Thyroid gland (tissue), 4 donors: ENCODE results near the gene GPR156.

Experiments
- POLR2A ChIP-seq, 2 donors: fragments of 450-650 bp; IDR thresholded peaks; one replicate each; pipeline ENCODE4 v1.6.1; 2017; ENCODE audit warnings: antibody characterized with exemption in 2 of 2, mild to moderate bottlenecking in 2 of 2, moderate library complexity in 1 of 2
- TF ChIP-seq, protein P1 (sequence below), 6 experiments: fragments of 200-600 bp in 3 of 6; fragments of 450-650 bp in 3 of 6; sonication (generic) in 3 of 6; IDR thresholded peaks; one replicate each; pipeline ENCODE4 v1.5.1; 2016 to 2019; ENCODE audit warnings: antibody characterized with exemption in 6 of 6, mild to moderate bottlenecking in 2 of 6, inconsistent platforms in 1 of 6, moderate library complexity in 1 of 6

DNA sequence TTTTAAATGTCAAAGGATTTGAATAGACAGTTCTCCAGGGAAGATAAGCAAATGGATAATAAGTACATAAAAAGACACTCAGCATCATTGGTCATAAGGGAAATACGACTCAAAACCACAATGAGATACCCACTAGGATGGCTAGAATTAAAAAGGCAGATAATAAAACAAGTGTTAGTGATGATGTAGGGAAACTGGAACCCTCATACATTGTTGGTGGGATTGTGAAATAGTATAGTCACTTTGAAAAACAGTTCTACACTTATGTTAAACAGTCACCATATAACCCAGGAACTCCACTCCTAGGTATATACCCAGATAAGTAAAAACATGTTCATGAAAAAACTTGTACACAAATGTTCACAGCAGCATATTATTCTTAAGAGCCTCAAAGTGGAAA, 72.5 kb downstream of the GPR156 start:
- TF ChIP-seq, protein P1, sequence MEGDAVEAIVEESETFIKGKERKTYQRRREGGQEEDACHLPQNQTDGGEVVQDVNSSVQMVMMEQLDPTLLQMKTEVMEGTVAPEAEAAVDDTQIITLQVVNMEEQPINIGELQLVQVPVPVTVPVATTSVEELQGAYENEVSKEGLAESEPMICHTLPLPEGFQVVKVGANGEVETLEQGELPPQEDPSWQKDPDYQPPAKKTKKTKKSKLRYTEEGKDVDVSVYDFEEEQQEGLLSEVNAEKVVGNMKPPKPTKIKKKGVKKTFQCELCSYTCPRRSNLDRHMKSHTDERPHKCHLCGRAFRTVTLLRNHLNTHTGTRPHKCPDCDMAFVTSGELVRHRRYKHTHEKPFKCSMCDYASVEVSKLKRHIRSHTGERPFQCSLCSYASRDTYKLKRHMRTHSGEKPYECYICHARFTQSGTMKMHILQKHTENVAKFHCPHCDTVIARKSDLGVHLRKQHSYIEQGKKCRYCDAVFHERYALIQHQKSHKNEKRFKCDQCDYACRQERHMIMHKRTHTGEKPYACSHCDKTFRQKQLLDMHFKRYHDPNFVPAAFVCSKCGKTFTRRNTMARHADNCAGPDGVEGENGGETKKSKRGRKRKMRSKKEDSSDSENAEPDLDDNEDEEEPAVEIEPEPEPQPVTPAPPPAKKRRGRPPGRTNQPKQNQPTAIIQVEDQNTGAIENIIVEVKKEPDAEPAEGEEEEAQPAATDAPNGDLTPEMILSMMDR (IDR thresholded peaks at IDR 0.05) = no peak
- TF ChIP-seq POLR2A (IDR thresholded peaks at IDR 0.05) = no peak
